ENCODE measurements around the gene APH1B.
"Not testable (repeated sequence)": the region's sequence is repeated elsewhere in the genome, so short reads cannot be mapped to it uniquely, and the experiment has no call there.

The APH1B gene

DNA sequence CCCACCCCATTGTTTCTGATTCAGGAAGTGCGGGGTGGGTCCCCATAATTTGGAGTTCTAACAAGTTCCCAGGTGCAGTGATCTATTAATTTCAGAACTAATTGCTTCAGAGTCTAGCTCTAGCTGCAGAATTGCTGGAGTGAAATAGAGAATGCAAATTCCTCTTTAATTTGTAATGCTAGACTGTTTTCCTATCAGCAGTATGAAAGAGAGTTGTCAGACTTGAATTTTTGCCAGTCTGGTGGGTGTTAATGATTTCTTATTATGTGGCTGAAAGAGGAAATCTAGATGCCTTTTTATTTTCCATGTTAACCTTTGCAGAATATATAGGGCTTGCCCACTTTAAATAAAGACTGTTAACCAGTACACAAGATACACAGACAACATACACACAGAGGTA lies 23.7 kb downstream of the APH1B start:
- no peak for DNase-seq

DNA sequence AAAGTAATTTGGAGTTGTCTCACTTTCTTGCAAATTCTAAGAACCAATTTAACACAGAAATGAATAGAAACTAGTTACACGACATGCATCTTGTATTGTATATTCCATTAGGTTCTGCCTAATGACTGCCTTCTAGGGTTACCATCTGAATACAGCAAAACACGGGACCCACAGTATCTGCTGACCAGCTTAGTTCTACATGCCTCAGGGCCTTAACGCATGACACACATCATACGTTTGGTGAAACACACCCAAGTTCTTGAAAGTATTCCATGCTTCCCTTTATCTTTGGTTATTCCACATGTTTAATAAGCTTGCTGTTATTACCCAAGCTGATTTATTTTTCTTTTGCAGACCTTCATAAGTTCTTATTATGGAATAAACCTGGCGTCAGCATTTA lies 27.9 kb downstream of the APH1B start:
- no peak for DNase-seq

DNA sequence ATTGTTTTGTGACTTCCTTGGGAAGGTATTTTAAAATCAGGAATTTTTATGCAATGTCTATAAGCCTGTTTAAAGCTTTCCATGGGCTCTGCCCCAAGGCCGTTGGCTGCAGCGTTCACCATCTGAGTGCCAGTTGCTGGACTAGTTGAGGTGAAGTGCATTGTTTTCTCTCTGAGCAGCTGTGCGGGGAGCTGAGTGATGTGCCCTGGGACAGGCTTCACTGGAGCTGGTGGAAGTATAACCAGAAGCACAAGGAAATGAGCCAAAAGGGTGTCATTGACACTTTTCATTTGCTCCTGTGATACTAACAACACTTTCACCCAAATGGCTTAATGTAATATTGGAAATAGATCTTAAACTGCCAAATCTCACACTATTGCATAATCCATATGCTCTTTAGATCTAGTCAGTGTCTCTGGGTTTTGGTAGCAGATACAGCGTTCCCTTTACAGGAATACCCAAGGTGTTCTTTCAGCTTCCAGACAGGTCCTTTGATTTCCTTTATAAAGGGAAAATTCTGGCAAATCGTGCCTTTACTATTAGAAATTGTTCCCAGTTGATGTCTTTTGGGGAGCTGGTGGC lies 29.2 kb downstream of the APH1B start:
- DNase-seq, result no peak

DNA sequence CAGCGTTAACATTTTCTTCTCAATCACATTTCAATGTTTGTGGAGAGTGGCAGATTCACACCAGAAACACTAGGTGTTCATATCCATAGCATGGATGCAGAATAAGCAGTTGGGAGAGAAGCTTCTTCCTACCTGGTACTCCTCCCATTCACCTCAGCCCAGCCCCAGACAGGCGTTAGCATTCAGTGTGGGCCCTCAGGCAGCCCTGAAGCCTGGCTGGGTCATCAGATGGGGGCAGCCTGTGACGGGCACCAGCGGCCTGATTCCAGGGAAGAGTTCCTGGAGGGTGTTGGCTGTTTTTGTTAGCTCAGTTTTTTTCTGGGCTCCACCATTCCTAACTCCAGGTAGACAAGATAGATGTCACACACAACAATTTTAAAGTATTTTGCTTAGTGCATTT lies 31.1 kb downstream of the APH1B start:
- DNase-seq, result no peak

DNA sequence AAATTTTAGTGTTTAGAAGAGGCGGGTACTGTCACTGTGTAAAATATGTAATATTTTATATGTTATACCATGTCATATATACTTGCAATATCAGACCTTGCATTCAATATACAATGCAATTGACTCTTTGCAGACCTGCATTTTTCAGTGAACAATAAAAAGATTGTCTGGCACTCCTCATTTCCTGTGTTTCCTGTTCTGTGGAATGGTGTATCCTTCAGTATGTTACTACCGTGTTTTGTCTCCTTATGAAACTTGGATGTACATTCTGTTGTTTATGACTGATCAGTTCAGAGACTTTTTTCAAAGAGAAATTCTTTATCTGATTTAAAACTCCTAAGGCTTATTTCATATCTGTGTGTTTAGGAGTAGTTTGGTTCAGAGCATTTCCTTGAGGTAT lies 31.5 kb downstream of the APH1B start:
- DNase-seq, result no peak

DNA sequence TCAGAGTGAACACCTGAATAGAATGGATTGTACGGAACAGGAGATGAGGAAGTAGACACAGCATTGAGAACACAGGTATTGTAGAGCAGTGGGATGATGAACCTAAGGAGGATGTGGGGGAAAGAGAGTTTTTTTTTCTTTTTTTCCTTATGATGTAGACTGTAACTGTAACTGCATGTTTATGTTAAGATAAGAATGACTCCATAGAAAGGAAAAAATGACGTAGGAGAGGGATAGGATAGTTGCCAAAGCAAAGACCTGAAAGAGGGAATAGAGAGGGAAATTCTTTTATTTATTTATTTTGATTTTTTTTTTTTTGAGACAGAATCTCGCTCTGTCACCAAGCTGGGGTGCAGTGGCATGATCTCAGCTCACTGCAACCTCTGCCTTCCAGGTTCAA lies 33.2 kb downstream of the APH1B start:
- DNase-seq, result no peak

DNA sequence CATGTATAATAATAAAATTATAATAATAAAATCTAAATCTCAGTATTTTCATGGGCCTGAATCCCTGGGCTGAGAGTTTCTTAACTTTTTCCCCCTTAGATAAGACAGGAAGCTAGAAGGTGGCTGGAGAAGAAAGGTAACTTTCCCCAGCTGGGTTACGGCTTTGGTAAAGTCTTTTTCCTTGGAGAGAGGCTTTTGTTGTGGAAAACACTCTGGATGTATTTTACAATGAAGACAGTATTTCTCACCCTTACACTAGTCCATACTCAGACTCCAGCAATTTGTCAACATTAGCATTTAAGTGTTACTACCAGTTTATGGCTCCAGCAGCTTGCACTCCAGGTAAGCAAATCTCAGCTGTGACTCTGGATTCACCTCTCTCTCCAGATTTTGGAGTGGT lies 34.9 kb downstream of the APH1B start:
- no peak for DNase-seq

DNA sequence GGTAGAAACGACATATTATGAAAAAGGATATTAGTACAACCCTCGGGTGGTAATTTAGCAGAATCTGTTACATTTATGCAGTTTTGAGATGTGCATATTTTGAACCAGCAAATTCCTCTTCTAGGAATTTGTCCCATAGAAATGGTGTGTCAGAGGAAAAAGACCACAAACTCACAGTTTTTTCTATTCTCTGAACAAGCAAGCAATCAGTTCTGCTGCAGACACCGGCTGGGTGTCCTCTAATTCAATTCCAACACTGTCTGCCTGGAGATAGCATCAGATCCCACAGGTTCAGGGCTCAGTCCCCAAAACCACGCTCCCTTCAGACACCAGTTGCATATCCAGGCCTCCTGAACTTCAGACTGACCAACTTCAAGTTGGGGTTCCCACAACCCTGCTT lies 36.4 kb downstream of the APH1B start:
- no peak for DNase-seq

DNA sequence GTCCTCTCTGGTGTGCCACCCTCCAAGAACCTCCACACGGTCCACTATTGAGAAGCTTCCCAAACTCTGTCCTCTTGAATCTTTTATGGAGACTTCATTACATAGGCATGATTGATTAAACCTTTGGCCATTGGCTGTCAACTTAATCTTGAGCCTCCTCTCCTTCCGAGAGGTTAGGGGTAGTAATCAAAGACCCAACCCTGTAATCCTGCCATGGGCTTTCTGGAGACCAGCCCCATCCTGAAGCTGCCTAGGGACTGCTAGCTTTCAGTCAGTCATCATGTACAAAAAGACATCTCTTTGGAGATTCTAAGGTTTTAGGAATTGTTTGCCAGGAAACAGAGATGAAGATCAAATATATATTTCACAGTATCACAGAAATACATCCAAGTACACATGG lies 37.0 kb downstream of the APH1B start:
- no peak for DNase-seq

DNA sequence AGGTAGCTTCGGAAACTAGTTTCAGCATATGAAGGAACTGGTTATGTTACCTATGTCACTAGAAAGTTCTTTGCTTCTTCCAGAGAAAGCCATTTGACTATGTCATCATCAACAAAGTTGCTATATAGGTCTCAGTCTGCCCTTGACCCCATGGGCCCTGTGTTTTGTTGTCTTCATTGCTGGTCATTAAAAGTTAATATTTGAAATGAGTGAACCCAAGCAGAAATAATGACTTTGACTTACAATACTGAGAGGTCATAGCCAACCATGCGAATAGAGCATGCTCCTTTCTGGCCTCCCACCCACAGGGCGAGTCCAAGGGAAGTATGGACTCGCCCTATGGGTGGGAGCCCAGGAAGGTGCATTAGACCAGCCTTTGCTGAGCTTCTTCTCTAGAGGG lies 40.9 kb downstream of the APH1B start:
- no peak for DNase-seq

DNA sequence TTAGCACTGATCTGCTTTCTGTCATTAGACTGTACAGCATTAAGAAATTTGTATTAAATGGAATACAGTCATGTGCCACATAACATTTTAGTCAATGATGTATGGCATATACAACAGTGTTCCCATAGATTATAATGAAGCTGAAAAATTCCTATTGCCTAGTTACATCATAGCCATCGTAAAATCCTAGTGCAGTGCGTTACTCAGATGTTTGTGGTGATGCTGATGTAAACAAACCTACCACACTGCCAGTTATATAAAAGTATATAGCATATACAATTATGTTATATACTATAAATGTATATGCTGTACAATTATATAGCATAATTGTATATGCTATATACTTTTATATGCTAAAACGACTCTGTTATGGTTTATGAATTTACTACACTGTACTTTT lies 41.7 kb downstream of the APH1B start:
- DNase-seq, result no peak

DNA sequence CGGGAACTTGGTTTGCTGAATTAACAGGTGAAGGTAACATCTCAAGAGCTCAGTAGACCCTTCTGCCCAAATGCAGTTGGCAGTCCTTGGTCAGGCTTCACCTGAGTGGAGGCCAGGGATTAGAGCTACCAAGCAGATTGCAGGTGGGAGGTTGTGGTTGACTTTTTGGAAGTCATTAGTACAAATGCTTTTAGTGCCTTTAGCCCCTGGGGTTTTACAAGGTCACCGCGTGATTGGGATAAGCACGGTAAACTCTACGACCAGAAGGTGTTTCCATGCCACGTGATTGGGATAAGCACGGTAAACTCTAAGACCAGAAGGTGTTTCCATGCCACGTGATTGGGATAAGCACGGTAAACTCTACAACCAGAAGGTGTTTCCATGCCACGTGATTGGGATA lies 43.0 kb downstream of the APH1B start:
- DNase-seq, result not testable (repeated sequence)

DNA sequence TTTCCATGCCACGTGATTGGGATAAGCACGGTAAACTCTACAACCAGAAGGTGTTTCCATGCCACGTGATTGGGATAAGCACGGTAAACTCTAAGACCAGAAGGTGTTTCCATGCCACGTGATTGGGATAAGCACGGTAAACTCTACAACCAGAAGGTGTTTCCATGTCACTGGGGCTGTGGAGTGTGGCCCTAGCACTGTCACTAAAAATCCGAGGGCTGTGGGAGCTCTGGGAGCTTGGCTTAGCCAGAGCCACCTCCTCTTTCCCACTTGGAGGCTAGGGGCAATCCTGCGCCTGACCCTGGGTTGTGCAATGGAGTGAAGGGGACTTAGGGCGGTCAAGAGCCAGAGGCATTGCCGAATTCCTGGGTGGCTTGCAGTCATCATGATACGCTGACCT lies 43.6 kb downstream of the APH1B start:
- not testable (repeated sequence) for DNase-seq

DNA sequence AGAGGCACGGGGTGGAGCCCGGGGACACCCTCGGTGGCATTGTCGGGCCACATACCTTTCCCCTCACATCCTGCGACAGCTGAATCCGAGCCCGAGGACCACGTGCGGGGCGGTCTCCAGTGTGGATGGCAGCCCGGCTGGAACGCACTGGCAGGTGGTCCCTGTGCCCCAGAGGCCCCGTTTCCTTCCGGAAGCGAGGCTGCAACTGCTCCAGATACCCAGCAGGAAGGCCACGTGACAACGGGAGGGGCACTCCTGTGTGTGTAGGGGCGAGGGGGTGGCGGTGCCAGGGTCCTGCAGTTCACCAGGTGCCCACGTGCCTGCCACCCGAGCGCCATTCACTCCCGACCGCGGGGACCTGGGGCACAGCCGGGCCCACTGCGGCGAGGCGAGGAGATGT lies 44.1 kb downstream of the APH1B start:
- no peak for DNase-seq

DNA sequence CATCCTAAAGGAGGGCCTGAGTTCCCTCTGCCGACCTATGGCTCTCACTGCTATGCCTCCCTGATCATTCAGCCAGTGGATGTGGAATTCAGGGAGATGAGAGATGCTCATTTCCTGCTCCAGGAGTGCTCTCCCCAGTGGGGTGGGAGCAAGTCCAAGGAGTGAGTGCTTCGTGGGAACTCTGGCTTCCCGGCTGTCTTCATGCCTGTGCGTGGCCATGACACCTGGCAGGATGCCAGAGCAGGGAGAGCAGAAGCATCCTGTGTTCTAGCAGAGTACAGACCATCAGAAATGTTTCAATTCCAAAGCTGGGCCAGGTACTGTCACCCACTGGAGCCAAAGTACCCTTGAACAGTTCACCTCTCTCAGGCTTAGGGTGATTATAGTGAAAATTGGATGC lies 45.1 kb downstream of the APH1B start:
- no peak for DNase-seq

DNA sequence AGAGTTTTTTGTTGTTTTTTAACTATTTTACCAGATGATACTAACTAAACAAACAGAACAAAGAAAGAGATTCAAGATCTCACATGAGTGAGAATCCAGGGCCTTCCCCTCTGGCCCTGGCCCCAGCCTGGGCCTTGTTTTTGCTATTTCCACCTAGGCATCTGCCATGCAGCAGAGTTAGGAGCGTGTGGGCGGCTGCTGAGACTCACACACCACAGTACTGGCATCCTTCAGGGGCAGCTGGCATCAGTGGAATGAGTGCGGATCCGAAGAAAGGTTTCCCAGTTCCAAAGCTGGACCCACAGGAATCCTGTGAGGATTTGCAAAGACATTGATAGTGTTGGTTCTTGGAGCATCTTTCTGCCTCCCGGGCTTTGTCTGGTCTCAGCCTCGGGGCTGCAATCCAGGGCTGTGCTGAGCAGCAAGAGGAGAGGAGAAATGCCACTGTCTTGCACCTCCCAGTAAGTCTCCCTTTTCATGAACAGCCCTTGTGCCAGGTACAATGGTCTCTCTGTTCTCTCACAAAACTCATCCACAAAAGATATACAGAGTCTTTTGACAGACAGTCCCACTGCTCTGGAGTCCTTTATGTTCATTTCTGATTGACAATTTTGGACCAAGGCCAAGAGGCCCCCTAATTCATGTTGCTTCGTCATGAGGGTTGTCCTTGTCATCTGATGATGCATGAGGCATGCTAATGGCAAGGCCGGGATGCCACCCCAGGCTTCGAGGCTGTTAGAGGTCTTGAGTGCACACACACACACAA lies 46.6 kb downstream of the APH1B start:
- DNase-seq, result no peak

DNA sequence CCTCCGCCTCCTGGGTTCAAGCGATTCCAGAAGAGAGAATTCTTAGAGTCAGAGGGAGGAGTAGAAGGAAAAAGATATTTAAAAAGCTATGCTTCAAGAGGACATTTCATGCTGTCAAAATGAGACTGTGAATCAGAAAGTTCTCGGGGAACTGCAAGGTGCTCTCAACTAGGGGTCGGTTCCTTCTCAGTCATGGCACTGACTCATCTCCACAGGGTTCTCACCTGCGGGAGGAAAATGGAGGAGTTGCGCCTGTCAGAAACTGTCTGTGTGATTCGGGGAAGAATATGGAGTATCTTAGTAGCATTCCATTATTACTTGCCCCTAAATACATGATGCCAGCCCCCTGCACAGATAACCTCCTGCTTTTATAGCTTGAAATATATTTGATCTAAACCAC lies 47.4 kb downstream of the APH1B start:
- no peak for DNase-seq

DNA sequence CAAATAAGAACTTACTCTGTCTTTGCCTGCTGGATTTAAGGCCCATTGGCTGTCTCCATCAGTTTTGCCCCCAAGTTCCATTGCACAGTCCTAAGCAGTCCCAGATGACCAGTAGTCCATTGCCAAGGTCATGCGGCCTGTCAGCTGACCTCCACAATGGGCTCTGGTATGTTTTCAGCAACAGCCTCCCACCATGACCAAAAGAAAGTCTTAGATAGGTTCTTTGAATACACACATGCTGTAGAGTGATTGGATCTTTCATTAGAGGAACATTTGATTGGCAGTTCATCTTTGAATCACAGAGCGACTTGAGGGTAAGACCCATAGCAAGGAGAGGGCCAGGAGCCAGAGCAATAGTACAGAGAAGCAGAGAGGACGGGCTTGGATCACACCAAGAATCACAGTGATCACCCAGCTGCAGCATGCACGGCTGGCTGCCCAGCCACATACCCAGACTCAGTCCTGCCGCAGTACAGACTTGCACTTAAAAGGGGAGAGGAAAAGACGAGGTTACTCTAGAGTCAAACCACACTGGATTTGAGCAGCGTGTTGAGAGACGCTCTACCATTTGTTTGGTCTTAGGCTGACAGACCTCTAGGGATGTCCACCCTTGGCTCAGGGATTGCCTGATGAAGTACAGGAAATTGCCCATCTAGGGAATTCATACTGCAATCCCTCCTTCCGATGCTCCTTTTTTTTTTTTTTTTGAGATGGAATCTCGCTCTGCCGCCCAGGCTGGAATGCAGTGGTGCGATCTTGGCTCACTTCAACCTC lies 50.4 kb downstream of the APH1B start:
- no peak for DNase-seq

DNA sequence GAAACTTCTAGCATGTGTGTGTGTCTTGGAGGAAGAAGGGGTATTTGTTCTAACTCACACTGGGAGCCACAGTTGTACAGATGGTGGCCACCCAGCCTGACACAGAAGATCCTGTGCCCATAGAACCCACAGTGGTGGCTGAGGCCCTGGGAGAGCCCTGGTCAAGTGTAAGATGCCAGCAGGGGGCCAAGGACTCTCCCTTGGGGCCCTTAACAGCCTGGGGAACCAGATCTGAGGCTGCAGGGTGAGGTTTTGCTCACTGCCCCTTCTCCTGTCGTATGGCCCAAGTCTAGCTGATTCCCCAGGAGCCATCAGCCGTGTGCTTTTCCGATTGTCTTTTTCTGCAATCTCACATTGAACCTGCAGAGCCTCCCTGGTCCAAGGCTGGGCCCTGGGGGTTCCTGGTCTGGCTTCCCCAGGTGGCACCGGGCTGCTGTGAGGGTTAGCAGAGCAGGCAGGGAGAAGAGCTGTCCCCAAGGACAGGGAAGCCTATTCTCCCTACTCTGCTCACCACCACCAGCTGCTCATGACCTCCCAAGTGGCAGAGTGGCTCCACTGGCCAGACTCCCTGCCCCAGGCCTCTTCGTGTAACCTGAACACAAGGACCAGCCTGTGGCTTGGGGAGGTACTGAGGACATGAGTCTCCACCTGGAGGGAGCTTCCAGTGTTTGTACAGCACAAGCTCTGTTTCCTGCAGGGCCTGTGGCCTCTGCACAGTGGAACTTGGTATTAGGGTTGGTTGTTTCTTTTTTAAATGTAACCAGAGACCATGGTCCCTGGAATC lies 52.4 kb downstream of the APH1B start:
- no peak for DNase-seq

DNA sequence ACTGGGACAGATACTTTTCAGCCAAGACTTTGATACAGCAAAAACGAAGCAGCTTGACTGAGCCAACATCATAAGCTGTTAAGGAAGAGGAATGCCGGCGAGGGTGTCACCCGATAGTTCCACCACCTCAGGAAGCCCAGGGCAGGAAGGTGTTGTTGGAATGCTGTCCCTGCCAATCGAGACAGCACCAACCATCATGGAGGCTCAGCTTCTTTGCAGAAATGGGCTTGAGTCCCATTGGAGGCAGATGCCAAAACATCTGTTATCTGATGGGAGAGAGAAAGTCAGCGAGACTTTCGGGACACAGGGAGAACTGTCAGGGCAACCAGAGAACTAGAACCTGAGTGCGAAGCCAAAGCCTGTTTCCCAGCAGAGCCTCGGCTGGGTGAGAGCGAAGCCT lies 53.5 kb downstream of the APH1B start:
- DNase-seq, result no peak

DNA sequence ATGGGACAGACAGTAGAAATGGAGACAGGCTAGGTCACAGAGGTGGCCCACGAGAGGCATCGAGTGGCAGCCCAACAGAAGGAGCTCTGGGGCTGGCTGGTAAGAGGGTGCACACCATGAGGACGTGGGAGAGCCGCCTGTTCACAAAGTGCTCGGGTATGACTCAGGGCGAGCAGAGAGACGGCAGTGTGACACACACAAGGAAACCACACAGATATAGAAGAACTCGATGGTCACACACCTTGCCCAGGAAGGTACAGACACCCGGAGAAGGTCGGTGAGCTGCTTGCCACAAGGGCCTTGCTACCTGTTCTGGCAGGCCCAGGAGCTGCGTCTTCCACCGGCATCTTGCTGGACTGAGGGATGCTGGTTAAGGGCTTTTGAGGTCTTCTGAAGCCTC lies 54.1 kb downstream of the APH1B start:
- no peak for DNase-seq

DNA sequence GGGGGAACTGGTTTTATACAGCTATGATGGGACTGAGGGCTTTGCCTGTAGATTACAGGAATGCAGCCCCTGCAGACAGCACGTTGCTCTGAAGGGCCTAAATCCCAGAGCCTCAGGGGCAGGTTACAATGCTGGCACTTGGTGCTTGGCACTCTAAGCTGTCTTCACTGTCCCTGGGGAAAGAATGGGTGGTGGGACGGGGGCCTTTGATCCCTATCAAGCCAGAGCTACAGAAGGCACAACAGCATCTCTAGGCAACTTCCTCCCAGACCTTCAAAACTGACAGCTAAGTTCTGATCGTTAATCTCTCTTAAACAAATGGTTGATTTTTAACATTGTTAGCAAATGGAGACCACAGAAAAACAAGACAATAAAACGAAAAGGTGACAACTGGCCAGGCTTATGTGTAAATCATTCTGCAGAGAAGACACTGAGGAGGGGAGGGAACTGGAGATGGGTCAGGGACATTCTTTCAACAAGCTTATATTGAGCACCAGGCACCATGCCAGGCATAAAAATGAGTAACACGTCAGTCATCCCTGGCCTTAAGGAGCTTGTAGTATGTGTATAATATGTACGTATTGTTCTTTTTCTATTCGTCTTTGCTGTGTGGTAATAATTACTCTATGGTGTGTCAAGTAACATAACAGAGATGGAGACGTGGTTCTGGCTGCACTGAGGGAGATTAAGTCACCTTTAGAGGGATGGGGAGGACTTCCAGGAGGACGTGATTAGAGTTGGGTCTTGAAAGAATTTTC lies 55.1 kb downstream of the APH1B start:
- DNase-seq, result no peak

DNA sequence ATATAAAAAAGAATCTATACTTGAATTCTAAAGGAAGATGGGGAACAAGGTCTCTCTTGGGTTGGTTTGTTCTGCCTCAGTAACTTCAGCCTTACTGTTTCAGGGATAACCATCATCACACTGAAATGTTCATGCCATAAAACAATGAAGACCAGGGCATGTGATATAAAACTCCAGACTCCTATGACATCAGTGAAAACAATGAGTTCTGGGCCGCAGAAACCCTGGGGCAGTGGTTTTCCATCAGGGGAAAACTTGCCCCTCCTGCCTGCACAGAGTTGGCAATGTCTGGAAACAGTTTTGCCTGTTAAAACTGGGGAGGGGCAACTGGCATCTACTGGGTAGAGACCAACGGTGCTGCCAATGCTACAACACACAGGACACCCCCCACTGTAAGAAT lies 57.4 kb downstream of the APH1B start:
- DNase-seq, result no peak

Data from cortex of kidney (tissue), 1 donor.